Endodermal cell (in vitro differentiated cells): Measurements from ENCODE around the gene SIRT6. TPM values are rescaled to one million over a fixed set of nuclear protein-coding genes. Genes with fewer than 3 reads are reported as not detected.
"Not testable (repeated sequence)": the region's sequence is repeated elsewhere in the genome, so short reads cannot be mapped to it uniquely, and the experiment has no call there.

ENCODE experiments used
- DNase-seq: peaks from one replicate; pipeline ENCODE4 v3.0.0-alpha.2; 2017
- H3K27ac ChIP-seq: 2 replicates; pipeline ENCODE4 v1.5.1; 2013; ENCODE audit warnings: mild to moderate bottlenecking, low read depth, low read length, moderate library complexity
- H3K27me3 ChIP-seq: 2 replicates; pipeline ENCODE4 v1.6.1; 2013; ENCODE audit warnings: mild to moderate bottlenecking, low read length, moderate library complexity; ENCODE audit not compliant: insufficient read depth, control insufficient read depth, poor library complexity, severe bottlenecking
- H3K36me3 ChIP-seq: 2 replicates; pipeline ENCODE4 v1.7.0; 2013; ENCODE audit warnings: mild to moderate bottlenecking, low read length, moderate library complexity; ENCODE audit not compliant: control insufficient read depth, insufficient read depth
- H3K4me1 ChIP-seq: one replicate; pipeline ENCODE4 v1.7.0; 2013; ENCODE audit warnings: low read length; ENCODE audit not compliant: control insufficient read depth, insufficient read depth
- H3K4me3 ChIP-seq: 2 replicates; pipeline ENCODE4 v1.5.1; 2013; ENCODE audit warnings: mild to moderate bottlenecking, low read length, moderate library complexity
- H3K9ac ChIP-seq: 2 replicates; pipeline ENCODE4 v1.6.1; 2013; ENCODE audit warnings: mild to moderate bottlenecking, low read length, moderate library complexity; ENCODE audit not compliant: poor library complexity, severe bottlenecking; ENCODE audit errors: extremely low read depth
- H3K9me3 ChIP-seq: 2 replicates; pipeline ENCODE4 v1.6.1; 2013; ENCODE audit warnings: mild to moderate bottlenecking, low read length, moderate library complexity; ENCODE audit not compliant: control insufficient read depth
- H3K27ac Mint-ChIP-seq: 2 replicates; pipeline ENCODE4 v1.8.0; 2020; ENCODE audit warnings: mixed read lengths
- H3K27me3 Mint-ChIP-seq: 2 replicates; pipeline ENCODE4 v1.8.0; 2021; ENCODE audit warnings: mild to moderate bottlenecking, mixed read lengths; ENCODE audit not compliant: insufficient read depth
- H3K36me3 Mint-ChIP-seq: 2 replicates; pipeline ENCODE4 v1.8.0; 2020; ENCODE audit warnings: low read depth, mixed read lengths
- H3K4me1 Mint-ChIP-seq: 2 replicates; pipeline ENCODE4 v1.8.0; 2020; ENCODE audit warnings: mixed read lengths
- H3K4me3 Mint-ChIP-seq: 2 replicates; pipeline ENCODE4 v1.8.0; 2020; ENCODE audit warnings: mild to moderate bottlenecking, moderate library complexity, mixed read lengths
- H3K9me3 Mint-ChIP-seq: 2 replicates; pipeline ENCODE4 v1.8.0; 2020; ENCODE audit warnings: mild to moderate bottlenecking, mixed read lengths
- WGBS, 2 experiments: methylation state at CpG; one replicate each; pipeline versions ENCODE4 v1.1.5 to v1.1.7; 2013; ENCODE audit warnings: missing lambda C conversion rate in 2 of 2, mixed read lengths in 1 of 2; ENCODE audit not compliant: insufficient coverage in 1 of 2, insufficient read length in 1 of 2; 5-methylcytosine and 5-hydroxymethylcytosine counted together
- total RNA-seq, 2 donors: library from RNA; stranded (reverse); fragmentation: NEBNext Ultra II Directional in 1 of 2; extraction: Animal tissue kit (Norgen Biotek cat#: 25700) in 1 of 2; gene quantifications; 2 replicates in 1 of 2; 3 replicates in 1 of 2; pipeline ENCODE4 v1.2.1, GENCODE V29; 2021
- TF ChIP-seq, protein P1 (sequence below): fragments of 200-600 bp; sonication (generic); conservative IDR thresholded peaks from 2 replicates; pipeline ENCODE4 v1.5.0; 2021; ENCODE audit warnings: antibody characterized with exemption, mild to moderate bottlenecking

Gene SIRT6
- total RNA-seq, 2 donors from 2014 or later = 22.1 to 29.1 TPM

DNA sequence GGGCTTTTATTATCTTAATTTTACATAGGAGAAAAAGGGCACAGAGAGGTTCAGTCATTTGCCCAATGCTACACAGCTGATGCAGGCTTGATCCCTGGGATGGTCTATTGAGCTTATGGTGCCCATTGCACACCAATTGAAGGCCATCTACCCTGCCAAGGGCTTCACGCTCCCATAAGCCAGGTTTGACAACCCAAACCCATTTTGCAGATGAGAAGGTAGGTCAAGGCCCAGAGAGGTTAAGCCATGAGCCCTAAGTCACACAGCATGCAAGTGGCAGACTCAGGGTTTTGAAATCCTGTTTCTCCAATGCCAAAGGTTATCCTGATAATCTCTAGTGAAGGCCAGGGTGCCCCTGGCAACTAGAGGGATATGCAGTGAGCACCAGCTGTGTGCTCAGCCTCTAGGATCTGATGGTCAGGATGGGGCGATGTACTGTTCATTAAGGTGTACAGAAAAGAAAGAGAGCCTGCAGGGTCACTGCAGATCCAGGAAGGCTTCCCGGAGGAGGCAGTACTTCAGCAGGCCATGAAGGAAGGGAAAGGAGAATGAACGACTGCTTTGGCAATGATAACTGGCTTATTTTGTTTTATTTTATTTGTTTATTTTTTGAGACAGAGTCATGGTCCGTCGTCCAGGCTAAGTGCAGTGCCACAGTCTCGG lies 20.8 kb downstream of the SIRT6 start:
- Mint-ChIP-seq H3K36me3 (no peaks in the 10 kb centered on the region), H3K27ac (no peak overlapping the region), H3K9me3 (no peaks in the 10 kb centered on the region), H3K27me3 (peaks cover 15% of the 10 kb centered on the region), H3K4me3 (no peak overlapping the region), H3K4me1 (no peaks in the 10 kb centered on the region)
- TF ChIP-seq, protein P1, sequence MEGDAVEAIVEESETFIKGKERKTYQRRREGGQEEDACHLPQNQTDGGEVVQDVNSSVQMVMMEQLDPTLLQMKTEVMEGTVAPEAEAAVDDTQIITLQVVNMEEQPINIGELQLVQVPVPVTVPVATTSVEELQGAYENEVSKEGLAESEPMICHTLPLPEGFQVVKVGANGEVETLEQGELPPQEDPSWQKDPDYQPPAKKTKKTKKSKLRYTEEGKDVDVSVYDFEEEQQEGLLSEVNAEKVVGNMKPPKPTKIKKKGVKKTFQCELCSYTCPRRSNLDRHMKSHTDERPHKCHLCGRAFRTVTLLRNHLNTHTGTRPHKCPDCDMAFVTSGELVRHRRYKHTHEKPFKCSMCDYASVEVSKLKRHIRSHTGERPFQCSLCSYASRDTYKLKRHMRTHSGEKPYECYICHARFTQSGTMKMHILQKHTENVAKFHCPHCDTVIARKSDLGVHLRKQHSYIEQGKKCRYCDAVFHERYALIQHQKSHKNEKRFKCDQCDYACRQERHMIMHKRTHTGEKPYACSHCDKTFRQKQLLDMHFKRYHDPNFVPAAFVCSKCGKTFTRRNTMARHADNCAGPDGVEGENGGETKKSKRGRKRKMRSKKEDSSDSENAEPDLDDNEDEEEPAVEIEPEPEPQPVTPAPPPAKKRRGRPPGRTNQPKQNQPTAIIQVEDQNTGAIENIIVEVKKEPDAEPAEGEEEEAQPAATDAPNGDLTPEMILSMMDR = no peak
- H3K27ac ChIP-seq = no peak overlapping the region
- WGBS, 2 experiments = 73 to 85% methylated on average over 7 of the region's 7 CpGs
- H3K36me3 ChIP-seq = no peaks in the 10 kb centered on the region
- H3K27me3 ChIP-seq = no peaks in the 10 kb centered on the region
- DNase-seq = no peak
- no peaks in the 10 kb centered on the region for H3K4me1 ChIP-seq
- H3K4me3 ChIP-seq = no peak overlapping the region
- H3K9ac ChIP-seq = no peak overlapping the region
- no peaks in the 10 kb centered on the region for H3K9me3 ChIP-seq

DNA sequence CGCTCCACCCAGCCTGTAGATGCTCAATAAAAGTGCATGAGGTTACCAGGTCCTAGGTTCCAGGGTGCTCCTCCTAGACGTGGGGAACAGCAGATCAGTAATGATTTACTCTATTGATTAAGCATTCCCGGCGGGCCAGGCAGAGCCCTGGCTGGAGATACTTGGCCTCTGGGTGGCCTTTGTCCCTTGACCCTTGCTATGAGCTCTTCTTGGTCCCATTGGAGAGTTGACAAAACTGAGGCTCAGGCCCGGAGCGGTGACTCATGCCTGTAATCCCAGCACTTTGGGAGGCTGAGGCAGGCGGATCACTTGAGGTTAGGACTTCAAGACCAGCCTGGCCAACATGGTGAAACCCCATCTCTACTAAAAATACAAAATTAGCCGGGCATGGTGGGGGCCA lies 24.4 kb downstream of the SIRT6 start:
- not testable (repeated sequence) for H3K27ac ChIP-seq, H3K4me3 ChIP-seq, H3K36me3 Mint-ChIP-seq, H3K9ac ChIP-seq, DNase-seq, H3K4me1 ChIP-seq, H3K27me3 ChIP-seq, H3K9me3 Mint-ChIP-seq, H3K4me3 Mint-ChIP-seq, H3K9me3 ChIP-seq, H3K4me1 Mint-ChIP-seq, H3K27ac Mint-ChIP-seq, H3K36me3 ChIP-seq
- peaks cover 13% of the 10 kb centered on the region for H3K27me3 Mint-ChIP-seq
- 86 to 92% methylated on average over 7 to 8 of the region's 8 CpGs for WGBS, 2 experiments

DNA sequence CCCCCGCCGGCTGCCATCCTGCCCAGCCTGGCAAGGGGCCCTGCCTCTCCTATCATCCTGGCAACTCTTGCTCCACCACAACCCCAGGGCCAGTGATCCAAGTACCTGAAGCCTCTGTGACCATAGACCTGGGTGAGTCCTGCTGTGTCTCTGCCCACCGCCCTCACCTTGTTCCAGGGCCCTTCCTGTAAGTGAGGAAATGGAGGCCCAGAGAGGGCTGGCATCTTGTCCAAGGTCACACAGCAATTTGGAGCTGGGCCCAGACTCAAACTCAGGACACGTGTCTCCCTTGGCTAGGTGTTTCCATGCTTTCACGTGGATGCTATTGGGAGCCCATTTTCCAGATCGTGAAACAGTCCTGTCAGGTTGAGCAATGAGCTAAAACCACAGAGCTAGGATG lies 25.2 kb downstream of the SIRT6 start:
- H3K9me3 Mint-ChIP-seq = no peaks in the 10 kb centered on the region
- H3K27me3 ChIP-seq = no peaks in the 10 kb centered on the region
- no peak overlapping the region for H3K9ac ChIP-seq
- no peak overlapping the region for H3K4me3 Mint-ChIP-seq
- no peaks in the 10 kb centered on the region for H3K4me1 Mint-ChIP-seq
- no peak overlapping the region for H3K4me3 ChIP-seq
- no peak overlapping the region for H3K27ac ChIP-seq
- H3K36me3 Mint-ChIP-seq = no peaks in the 10 kb centered on the region
- no peaks in the 10 kb centered on the region for H3K4me1 ChIP-seq
- no peak overlapping the region for H3K27ac Mint-ChIP-seq
- H3K27me3 Mint-ChIP-seq = peaks cover 18% of the 10 kb centered on the region
- H3K9me3 ChIP-seq = no peaks in the 10 kb centered on the region
- 87 to 90% methylated on average over 5 to 6 of the region's 6 CpGs for WGBS, 2 experiments
- no peak for DNase-seq
- TF ChIP-seq, protein P1 = no peak
- H3K36me3 ChIP-seq = no peaks in the 10 kb centered on the region
